IMR-90 (cell line): Measurements from ENCODE around the gene SEMA4F. TPM values are rescaled to one million over a fixed set of nuclear protein-coding genes. Genes with fewer than 3 reads are reported as not detected.

Experiments
- ATAC-seq: fragments of 200-7000 bp; cut with Tn5 transposase; 2 replicates; pipeline ENCODE4 v1.9.1; 2020; ENCODE audit warnings: low read depth, mild to moderate bottlenecking, moderate library complexity
- BruUV-seq: library from RNA; stranded (reverse); fragments of 400-500 nt; replicated peaks from 2 replicates; lab custom pipeline; 2021; lab: Mats Ljungman, UMichigan
- CTCF ChIA-PET: fragments of 300-600 bp; formaldehyde crosslinking; extraction: SDS; loops from one replicate; lab custom pipeline; 2021; ENCODE audit warnings: antibody characterized with exemption; lab: Yijun Ruan, JAX
- POLR2A ChIA-PET: fragments of 300-600 bp; sonication (Branson Sonifier 250); formaldehyde crosslinking; loops from one replicate; lab custom pipeline; 2022; ENCODE audit warnings: antibody characterized with exemption; ENCODE audit not compliant: unreplicated experiment; lab: Charles Lee
- DNase-seq: peaks from one replicate; pipeline ENCODE4 v3.0.0; 2013
- H2AFZ ChIP-seq: replicated peaks from 2 replicates; pipeline ENCODE3; 2013; ENCODE audit warnings: low read length, mild to moderate bottlenecking; ENCODE audit not compliant: poor library complexity
- H2AK5ac ChIP-seq: 2 replicates; pipeline ENCODE4 v1.6.1; 2013; ENCODE audit warnings: low read depth, low read length, inconsistent platforms
- H2AK9ac ChIP-seq: replicated peaks from 2 replicates; pipeline ENCODE3; 2013; ENCODE audit warnings: mild to moderate bottlenecking, low read depth, low read length, moderate library complexity; ENCODE audit not compliant: poor library complexity
- H2BK120ac ChIP-seq: 2 replicates; pipeline ENCODE4 v1.6.1; 2013; ENCODE audit warnings: low read depth, low read length, inconsistent platforms
- H2BK15ac ChIP-seq: 3 replicates; pipeline ENCODE4 v1.6.1; 2013; ENCODE audit warnings: low read depth, low read length, inconsistent platforms
- H2BK20ac ChIP-seq: 2 replicates; pipeline ENCODE4 v1.6.1; 2013; ENCODE audit warnings: low read depth, mild to moderate bottlenecking, inconsistent platforms, low read length, moderate library complexity
- H2BK5ac ChIP-seq: 2 replicates; pipeline ENCODE4 v1.6.1; 2013; ENCODE audit warnings: mild to moderate bottlenecking, low read depth, low read length, inconsistent platforms; ENCODE audit not compliant: poor library complexity, severe bottlenecking
- H3K14ac ChIP-seq: replicated peaks from 2 replicates; pipeline ENCODE4 v1.6.1; 2013; ENCODE audit warnings: low read depth, low read length, inconsistent platforms
- H3K18ac ChIP-seq: 2 replicates; pipeline ENCODE4 v1.6.1; 2013; ENCODE audit warnings: low read depth, low read length, control low read depth
- H3K23ac ChIP-seq: 2 replicates; pipeline ENCODE4 v1.6.1; 2013; ENCODE audit warnings: low read depth, low read length, inconsistent platforms
- H3K27ac ChIP-seq: 2 replicates; pipeline ENCODE4 v1.5.1; 2013; ENCODE audit warnings: mild to moderate bottlenecking, control low read depth, low read length; ENCODE audit not compliant: insufficient read depth
- H3K27me3 ChIP-seq: 2 replicates; pipeline ENCODE4 v1.6.1; 2013; ENCODE audit warnings: low read length; ENCODE audit not compliant: control insufficient read depth, insufficient read depth
- H3K36me3 ChIP-seq: 2 replicates; pipeline ENCODE4 v1.6.1; 2013; ENCODE audit warnings: low read length, mixed read lengths; ENCODE audit not compliant: control insufficient read depth, insufficient read depth
- H3K4ac ChIP-seq: 2 replicates; pipeline ENCODE4 v1.6.1; 2013; ENCODE audit warnings: low read depth, low read length, inconsistent platforms
- H3K4me1 ChIP-seq: 2 replicates; pipeline ENCODE4 v1.6.1; 2013; ENCODE audit warnings: low read length, mixed read lengths; ENCODE audit not compliant: control insufficient read depth, insufficient read depth
- H3K4me2 ChIP-seq: 2 replicates; pipeline ENCODE4 v1.6.1; 2013; ENCODE audit warnings: low read depth, mild to moderate bottlenecking, control low read depth, low read length, moderate library complexity
- H3K4me3 ChIP-seq: 2 replicates; pipeline ENCODE4 v1.5.1; 2013; ENCODE audit warnings: low read depth, mild to moderate bottlenecking, control low read depth, low read length, moderate library complexity; ENCODE audit not compliant: insufficient read depth
- H3K56ac ChIP-seq: 2 replicates; pipeline ENCODE4 v1.6.1; 2013; ENCODE audit warnings: low read length, inconsistent platforms; ENCODE audit not compliant: insufficient read depth; ENCODE audit errors: extremely low read depth
- H3K79me1 ChIP-seq, 2 experiments: 2 replicates each; pipeline ENCODE4 v1.6.1; 2013; ENCODE audit warnings: low read length in 2 of 2, inconsistent platforms in 1 of 2, low read depth in 1 of 2
- H3K9ac ChIP-seq: 2 replicates; pipeline ENCODE4 v1.6.1; 2013; ENCODE audit warnings: low read depth, low read length, control low read depth
- H3K9me1 ChIP-seq: 2 replicates; pipeline ENCODE4 v1.6.1; 2013; ENCODE audit warnings: low read length, inconsistent platforms; ENCODE audit not compliant: insufficient read depth
- H3K9me3 ChIP-seq: 2 replicates; pipeline ENCODE4 v1.6.1; 2013; ENCODE audit warnings: low read length; ENCODE audit not compliant: control insufficient read depth, insufficient read depth
- H4K20me1 ChIP-seq: 2 replicates; pipeline ENCODE4 v1.6.1; 2013; ENCODE audit warnings: low read length, inconsistent platforms; ENCODE audit not compliant: insufficient read depth
- H4K5ac ChIP-seq: 2 replicates; pipeline ENCODE4 v1.6.1; 2013; ENCODE audit warnings: mild to moderate bottlenecking, low read depth, low read length, control low read depth
- H4K8ac ChIP-seq, 2 experiments: 2 replicates each; pipeline ENCODE4 v1.6.1; 2013; ENCODE audit warnings: low read depth in 2 of 2, low read length in 2 of 2, control low read depth in 1 of 2, inconsistent platforms in 1 of 2
- H4K91ac ChIP-seq: 2 replicates; pipeline ENCODE4 v1.6.1; 2013; ENCODE audit warnings: low read depth, low read length, inconsistent platforms; ENCODE audit not compliant: insufficient read depth
- CEBPB ChIP-seq: IDR thresholded peaks from 2 replicates; pipeline ENCODE4 v1.6.1; 2012; ENCODE audit warnings: low read depth, low read length, improper control_type of control experiment
- CHD1 ChIP-seq: IDR thresholded peaks from 2 replicates; pipeline ENCODE4 v1.6.1; 2012; ENCODE audit warnings: low read depth, low read length, improper control_type of control experiment
- FOS ChIP-seq: fragments of 150-350 bp; IDR thresholded peaks from 2 replicates; pipeline ENCODE4 v1.6.1; 2016; ENCODE audit warnings: low read depth, low read length
- MAFK ChIP-seq: IDR thresholded peaks from 2 replicates; pipeline ENCODE4 v1.6.1; 2012; ENCODE audit warnings: low read depth, low read length, improper control_type of control experiment
- MXI1 ChIP-seq: IDR thresholded peaks from 2 replicates; pipeline ENCODE4 v1.6.1; 2012; ENCODE audit warnings: low read depth, mild to moderate bottlenecking, low read length, moderate library complexity, borderline replicate concordance
- NFE2L2 ChIP-seq: fragments of 150-350 bp; IDR thresholded peaks from 2 replicates; pipeline ENCODE4 v1.6.1; 2016; ENCODE audit warnings: low read depth, mild to moderate bottlenecking, low read length
- POLR2A ChIP-seq: IDR thresholded peaks from 2 replicates; pipeline ENCODE4 v1.6.1; 2012; ENCODE audit warnings: mild to moderate bottlenecking, low read depth, low read length
- RCOR1 ChIP-seq: IDR thresholded peaks from 2 replicates; pipeline ENCODE4 v1.6.1; 2012; ENCODE audit warnings: mild to moderate bottlenecking, low read length, improper control_type of control experiment; ENCODE audit not compliant: insufficient replicate concordance
- RFX5 ChIP-seq: IDR thresholded peaks from 2 replicates; pipeline ENCODE4 v1.8.0; 2012; ENCODE audit warnings: low read depth, mild to moderate bottlenecking, low read length, moderate library complexity
- SMC3 ChIP-seq: fragments of 150-350 bp; IDR thresholded peaks from 2 replicates; pipeline ENCODE4 v1.6.1; 2016; ENCODE audit warnings: low read depth, mild to moderate bottlenecking, antibody characterized with exemption, low read length, moderate library complexity
- WGBS, 2 experiments: methylation state at CpG; one replicate each; pipeline versions ENCODE4 v1.1.5 to v1.1.7; 2013; ENCODE audit warnings: missing lambda C conversion rate in 2 of 2; ENCODE audit not compliant: insufficient read length in 1 of 2; ENCODE audit errors: extremely low coverage in 2 of 2; 5-methylcytosine and 5-hydroxymethylcytosine counted together
- dilution Hi-C: fragments of 300-500 bp; cut with HindIII; formaldehyde crosslinking; loops from one replicate; pipeline ENCODE4 v1.14.3; 2018; ENCODE audit warnings: low sequenced_read_pairs; ENCODE audit not compliant: unreplicated experiment
- in situ Hi-C: fragments of 300-500 bp; cut with MboI; formaldehyde crosslinking; loops from 3 replicates; pipeline ENCODE4 v1.14.3; 2019; ENCODE audit warnings: low sequenced_read_pairs, inconsistent platforms, mixed read lengths
- intact Hi-C: fragments of 100-400 bp; cut with micrococcal nuclease; formaldehyde crosslinking; loops from 2 replicates; pipeline ENCODE4 v1.10.0; 2022
- polyA plus RNA-seq, 3 experiments: library from polyadenylated mRNA; depleted of rRNA; stranded (reverse); fragments of >200 nt; gene quantifications; 2 replicates each; pipeline ENCODE4 v1.2.3, GENCODE V29; 2012; ENCODE audit warnings: low replicate concordance in 1 of 3
- total RNA-seq: library from RNA; depleted of rRNA; stranded (reverse); fragments of >200 nt; gene quantifications from 2 replicates; pipeline ENCODE4 v1.2.3, GENCODE V29; 2012
- TF ChIP-seq, protein P1 (sequence below): conservative IDR thresholded peaks from 2 replicates; pipeline ENCODE4 v1.5.1; 2012; ENCODE audit warnings: mild to moderate bottlenecking, low read depth, low read length, improper control_type of control experiment
- TF ChIP-seq, protein P2 (sequence below): fragments of 150-350 bp; IDR thresholded peaks from 2 replicates; pipeline ENCODE4 v1.6.1; 2017; ENCODE audit warnings: mild to moderate bottlenecking, antibody characterized with exemption, low read length, low read depth
- TF ChIP-seq, protein P3 (sequence below): fragments of 150-350 bp; IDR thresholded peaks from 2 replicates; pipeline ENCODE4 v1.6.1; 2016; ENCODE audit warnings: low read depth, mild to moderate bottlenecking, low read length, moderate library complexity, borderline replicate concordance

Gene SEMA4F
- total and polyA plus RNA-seq, 2 of the 4 experiments (the other 2 are of a cell fraction) = 4.7 to 7.5 TPM

DNA sequence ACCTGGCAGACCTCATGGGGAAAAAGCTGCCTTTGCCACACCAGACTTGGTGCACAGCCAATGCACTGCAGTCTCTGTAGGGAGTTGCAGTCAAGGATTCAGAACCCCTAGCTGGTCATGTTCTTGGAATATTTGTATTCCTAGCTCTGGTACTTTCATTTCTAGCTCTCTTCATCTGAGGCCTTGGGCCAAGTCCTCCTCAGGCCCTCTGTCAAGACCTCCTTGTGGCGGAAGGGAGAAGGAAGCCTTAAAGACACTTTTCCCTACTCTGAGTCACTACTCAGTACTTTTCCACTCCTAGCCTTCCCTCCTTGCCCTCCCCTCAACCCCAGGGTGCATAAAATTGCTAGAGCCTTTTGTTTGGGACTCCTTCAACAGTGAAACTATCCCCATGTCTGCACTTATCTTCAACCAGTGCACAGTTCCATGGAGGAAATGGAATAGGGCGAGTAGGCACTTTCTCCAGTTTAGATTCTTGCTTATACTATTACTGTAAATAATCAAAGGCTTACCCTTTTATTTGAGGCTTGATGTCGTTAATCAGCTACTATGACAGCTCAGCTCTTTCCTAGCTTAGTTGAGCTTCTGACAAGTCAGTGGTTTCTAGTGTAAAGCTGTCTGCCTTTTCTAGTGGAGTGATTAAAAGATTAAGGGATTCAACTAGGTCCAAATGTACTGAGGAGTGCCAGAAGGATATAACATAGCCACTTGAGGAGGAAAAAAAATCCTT is 21.7 kb upstream of the SEMA4F start:
- Histone ChIP-seq H2AFZ (peak overlapping the region; percentile 17), H3K9ac (no peak overlapping the region), H3K4me3 (no peak overlapping the region), H2BK120ac (no peak overlapping the region), H4K20me1 (no peaks in the 10 kb centered on the region), H2AK5ac (no peak overlapping the region), H4K91ac (no peak overlapping the region), H3K23ac (no peak overlapping the region), H2BK5ac (no peak overlapping the region), H3K4me1 (no peaks in the 10 kb centered on the region), H3K9me1 (no peaks in the 10 kb centered on the region), H3K4me2 (no peak overlapping the region), H2AK9ac (no peak overlapping the region), H4K8ac (no peak overlapping the region), H3K4ac (no peak overlapping the region), H3K27ac (no peak overlapping the region), H4K5ac (no peak overlapping the region), H2BK20ac (no peak overlapping the region), H3K14ac (no peak overlapping the region), H3K79me1 (no peaks in the 10 kb centered on the region), H3K9me3 (no peaks in the 10 kb centered on the region), H3K27me3 (peaks cover 8% of the 10 kb centered on the region), H3K56ac (no peak overlapping the region), H3K36me3 (no peaks in the 10 kb centered on the region), H2BK15ac (no peak overlapping the region), H3K18ac (no peak overlapping the region)
- dilution Hi-C loops (no loop called here), intact Hi-C loops (no loop called here), in situ Hi-C loops (no loop called here)
- TF ChIP-seq, protein P1, sequence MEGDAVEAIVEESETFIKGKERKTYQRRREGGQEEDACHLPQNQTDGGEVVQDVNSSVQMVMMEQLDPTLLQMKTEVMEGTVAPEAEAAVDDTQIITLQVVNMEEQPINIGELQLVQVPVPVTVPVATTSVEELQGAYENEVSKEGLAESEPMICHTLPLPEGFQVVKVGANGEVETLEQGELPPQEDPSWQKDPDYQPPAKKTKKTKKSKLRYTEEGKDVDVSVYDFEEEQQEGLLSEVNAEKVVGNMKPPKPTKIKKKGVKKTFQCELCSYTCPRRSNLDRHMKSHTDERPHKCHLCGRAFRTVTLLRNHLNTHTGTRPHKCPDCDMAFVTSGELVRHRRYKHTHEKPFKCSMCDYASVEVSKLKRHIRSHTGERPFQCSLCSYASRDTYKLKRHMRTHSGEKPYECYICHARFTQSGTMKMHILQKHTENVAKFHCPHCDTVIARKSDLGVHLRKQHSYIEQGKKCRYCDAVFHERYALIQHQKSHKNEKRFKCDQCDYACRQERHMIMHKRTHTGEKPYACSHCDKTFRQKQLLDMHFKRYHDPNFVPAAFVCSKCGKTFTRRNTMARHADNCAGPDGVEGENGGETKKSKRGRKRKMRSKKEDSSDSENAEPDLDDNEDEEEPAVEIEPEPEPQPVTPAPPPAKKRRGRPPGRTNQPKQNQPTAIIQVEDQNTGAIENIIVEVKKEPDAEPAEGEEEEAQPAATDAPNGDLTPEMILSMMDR = no peak
- TF ChIP-seq, protein P2, sequence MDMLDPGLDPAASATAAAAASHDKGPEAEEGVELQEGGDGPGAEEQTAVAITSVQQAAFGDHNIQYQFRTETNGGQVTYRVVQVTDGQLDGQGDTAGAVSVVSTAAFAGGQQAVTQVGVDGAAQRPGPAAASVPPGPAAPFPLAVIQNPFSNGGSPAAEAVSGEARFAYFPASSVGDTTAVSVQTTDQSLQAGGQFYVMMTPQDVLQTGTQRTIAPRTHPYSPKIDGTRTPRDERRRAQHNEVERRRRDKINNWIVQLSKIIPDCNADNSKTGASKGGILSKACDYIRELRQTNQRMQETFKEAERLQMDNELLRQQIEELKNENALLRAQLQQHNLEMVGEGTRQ = no peak
- no peak for TF ChIP-seq CEBPB
- TF ChIP-seq RCOR1 = no peak
- TF ChIP-seq MXI1 = no peak
- TF ChIP-seq CHD1 = no peak
- no peak for TF ChIP-seq RFX5
- TF ChIP-seq SMC3 = no peak
- TF ChIP-seq FOS = no peak
- TF ChIP-seq, protein P3, sequence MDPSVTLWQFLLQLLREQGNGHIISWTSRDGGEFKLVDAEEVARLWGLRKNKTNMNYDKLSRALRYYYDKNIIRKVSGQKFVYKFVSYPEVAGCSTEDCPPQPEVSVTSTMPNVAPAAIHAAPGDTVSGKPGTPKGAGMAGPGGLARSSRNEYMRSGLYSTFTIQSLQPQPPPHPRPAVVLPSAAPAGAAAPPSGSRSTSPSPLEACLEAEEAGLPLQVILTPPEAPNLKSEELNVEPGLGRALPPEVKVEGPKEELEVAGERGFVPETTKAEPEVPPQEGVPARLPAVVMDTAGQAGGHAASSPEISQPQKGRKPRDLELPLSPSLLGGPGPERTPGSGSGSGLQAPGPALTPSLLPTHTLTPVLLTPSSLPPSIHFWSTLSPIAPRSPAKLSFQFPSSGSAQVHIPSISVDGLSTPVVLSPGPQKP = no peak
- TF ChIP-seq MAFK = no peak
- no peak for TF ChIP-seq POLR2A
- TF ChIP-seq NFE2L2 = no peak
- ATAC-seq (peak; percentile 14; the same call in 1 of the 2 replicates), DNase-seq (peak; percentile 23)
- CTCF ChIA-PET = interaction anchor here (0.6 to 1.4 kb wide), 4 partner anchors 12 to 182 kb away, joined by 3 to 4 read pairs (median 3); no protein-coding TSS in a partner anchor
- POLR2A ChIA-PET = no interaction called here
- WGBS, 2 experiments = no CpG with 5 or more reads among the region's 3 CpGs
- no TSS peak for BruUV-seq
